Measurements from ENCODE around the gene VIM.
"Not testable (repeated sequence)": the region's sequence is repeated elsewhere in the genome, so short reads cannot be mapped to it uniquely, and the experiment has no call there.

The VIM gene

GRCh38 chr10:17263580-17263979 lies 35.5 kb downstream of the VIM start:
- DNase-seq, result no peak

GRCh38 chr10:17265468-17265867 lies 37.4 kb downstream of the VIM start:
- DNase-seq, result no peak

- not testable (repeated sequence) for DNase-seq
These were observed 38.5 kb downstream of the VIM start for GRCh38 chr10:17266549-17266948.

- no peak for DNase-seq
These were observed 44.6 kb downstream of the VIM start for GRCh38 chr10:17272648-17273047.

GRCh38 chr10:17273403-17273802 lies 45.4 kb downstream of the VIM start:
- DNase-seq, result no peak

- no peak for DNase-seq
These were observed 48.8 kb downstream of the VIM start for GRCh38 chr10:17276756-17277424.

GRCh38 chr10:17278607-17279240 lies 50.7 kb downstream of the VIM start:
- no peak for DNase-seq

- no peak for DNase-seq
These were observed 54.3 kb downstream of the VIM start for GRCh38 chr10:17282311-17282710.

- DNase-seq, result no peak
These were observed 58.8 kb downstream of the VIM start for GRCh38 chr10:17286562-17287550.

Measured in NCI-H748 treated with DMSO at 0.1 percent for 48 hours (cell line).